ENCODE results near the gene DGKZ.
"Not testable (repeated sequence)": the region's sequence is repeated elsewhere in the genome, so short reads cannot be mapped to it uniquely, and the experiment has no call there.

Gene DGKZ

GRCh38 chr11:46366260-46366659, 19.0 kb downstream of the DGKZ start:
- CTCF ChIA-PET, result interaction anchor here (0.5 to 2.1 kb wide), 5 partner anchors 9 to 127 kb away, joined by 3 to 11 read pairs (median 4); partner anchors contain the start of gene DGKZ
- TF ChIP-seq CTCF (conservative IDR thresholded peaks at IDR 0.05; ENCODE audit: low read depth), result no peak
- POLR2A ChIA-PET (ENCODE audit: low non-redundant PET), result no interaction called here
- DNase-seq (ENCODE audit: low spot score), result no peak
- H3K27ac ChIP-seq, result peak overlapping the region; percentile 85

GRCh38 chr11:46366661-46367161, 19.4 kb downstream of the DGKZ start:
- no peak for DNase-seq (ENCODE audit: low spot score)
- ChIA-PET CTCF (interaction anchor here (0.5 to 2.1 kb wide), 4 partner anchors 10 to 22 kb away, joined by 3 to 11 read pairs (median 4); partner anchors contain the start of gene DGKZ), POLR2A (ENCODE audit: low non-redundant PET) (no interaction called here)
- TF ChIP-seq CTCF (conservative IDR thresholded peaks at IDR 0.05; ENCODE audit: low read depth), result no peak
- peak overlapping the region; percentile 85 for H3K27ac ChIP-seq

GRCh38 chr11:46367244-46367915, 20.1 kb downstream of the DGKZ start:
- no peak for DNase-seq (ENCODE audit: low spot score)
- POLR2A ChIA-PET (ENCODE audit: low non-redundant PET), result no interaction called here

GRCh38 chr11:46367916-46368267, 20.6 kb downstream of the DGKZ start:
- POLR2A ChIA-PET (ENCODE audit: low non-redundant PET), result no interaction called here
- no peak for DNase-seq (ENCODE audit: low spot score)
- peak overlapping the region; percentile 85 for H3K27ac ChIP-seq
- CTCF ChIA-PET, result interaction anchor here (0.7 to 2.1 kb wide), 5 partner anchors 10 to 140 kb away, joined by 3 to 11 read pairs (median 4); partner anchors contain the start of gene CHRM4
- TF ChIP-seq CTCF (conservative IDR thresholded peaks at IDR 0.05; ENCODE audit: low read depth), result peak; percentile 48; the same call in 1 of the 2 replicates

More at GRCh38 chr11:46367244-46367915, 20.1 kb downstream of the DGKZ start:
- CTCF ChIA-PET, result interaction anchor here (0.7 to 2.1 kb wide), 5 partner anchors 11 to 141 kb away, joined by 3 to 11 read pairs (median 4); no protein-coding TSS in a partner anchor
- peak; percentile 77 for TF ChIP-seq CTCF (conservative IDR thresholded peaks at IDR 0.05; ENCODE audit: low read depth)
- H3K27ac ChIP-seq, result peak overlapping the region; percentile 85

GRCh38 chr11:46369458-46370152, 22.3 kb downstream of the DGKZ start:
- POLR2A ChIA-PET (ENCODE audit: low non-redundant PET), result no interaction called here
- H3K27ac ChIP-seq, result peak overlapping the region; percentile 85
- TF ChIP-seq CTCF (conservative IDR thresholded peaks at IDR 0.05; ENCODE audit: low read depth), result peak; percentile 91
- DNase-seq (ENCODE audit: low spot score), result peak; percentile 55
- CTCF ChIA-PET, result interaction anchor here (0.7 kb wide), 1 partner anchor 44 kb away, joined by 3 read pairs; no protein-coding TSS in a partner anchor

GRCh38 chr11:46370253-46370652, 23.0 kb downstream of the DGKZ start:
- peak overlapping the region; percentile 85 for H3K27ac ChIP-seq
- ChIA-PET POLR2A (ENCODE audit: low non-redundant PET) (no interaction called here), CTCF (interaction anchor here (0.5 kb wide), 1 partner anchor 567 kb away, joined by 3 read pairs; no protein-coding TSS in a partner anchor)
- no peak for TF ChIP-seq CTCF (conservative IDR thresholded peaks at IDR 0.05; ENCODE audit: low read depth)
- no peak for DNase-seq (ENCODE audit: low spot score)

GRCh38 chr11:46371262-46371661, 24.0 kb downstream of the DGKZ start:
- DNase-seq (ENCODE audit: low spot score); POLR2A ChIA-PET (ENCODE audit: low non-redundant PET): not testable (repeated sequence)
- peak overlapping the region; percentile 85 for H3K27ac ChIP-seq
- CTCF ChIA-PET, result interaction anchor here (0.6 to 1.3 kb wide), 3 partner anchors 12 to 20 kb away, joined by 4 to 5 read pairs (median 4); partner anchors contain the start of gene CHRM4
